Suprapubic skin (tissue), 4 donors: Measurements from ENCODE around the gene UBE2N. TPM values are rescaled to one million over a fixed set of nuclear protein-coding genes. Genes with fewer than 3 reads are reported as not detected.

ENCODE experiments used
- DNase-seq, 2 donors: peaks; one replicate each; pipeline ENCODE4 v3.0.0-alpha.2; 2019; ENCODE audit warnings: low spot score in 2 of 2
- H3K27ac ChIP-seq: fragments of 200-600 bp; sonication (generic); one replicate; pipeline ENCODE4 v1.5.1; 2019
- H3K27me3 ChIP-seq: fragments of 200-600 bp; sonication (generic); one replicate; pipeline ENCODE4 v1.5.1; 2019
- H3K36me3 ChIP-seq: fragments of 200-600 bp; sonication (generic); one replicate; pipeline ENCODE4 v1.5.1; 2019
- H3K4me1 ChIP-seq: fragments of 200-600 bp; sonication (generic); one replicate; pipeline ENCODE4 v1.5.1; 2019
- H3K4me3 ChIP-seq: fragments of 200-600 bp; sonication (generic); one replicate; pipeline ENCODE4 v1.5.1; 2019; ENCODE audit warnings: mild to moderate bottlenecking
- H3K9me3 ChIP-seq: fragments of 200-600 bp; sonication (generic); one replicate; pipeline ENCODE4 v1.5.1; 2019
- CTCF ChIP-seq, 2 donors: fragments of 200-600 bp in 1 of 2; fragments of 450-650 bp in 1 of 2; sonication (generic) in 1 of 2; IDR thresholded peaks; one replicate each; pipeline ENCODE4 v1.5.1; 2016 to 2019; ENCODE audit warnings: antibody characterized with exemption in 2 of 2, mild to moderate bottlenecking in 1 of 2, moderate library complexity in 1 of 2
- EP300 ChIP-seq: sonication (generic); formaldehyde crosslinking; IDR thresholded peaks from one replicate; pipeline ENCODE4 v1.6.1; 2017; ENCODE audit warnings: antibody characterized with exemption
- POLR2A ChIP-seq, 2 donors: fragments of 450-650 bp; IDR thresholded peaks; one replicate each; pipeline ENCODE4 v1.6.1; 2017; ENCODE audit warnings: antibody characterized with exemption in 2 of 2, mild to moderate bottlenecking in 2 of 2, moderate library complexity in 2 of 2
- POLR2AphosphoS5 ChIP-seq, 3 donors: sonication (generic); formaldehyde crosslinking; IDR thresholded peaks; one replicate each; pipeline ENCODE4 v1.6.1; 2017; ENCODE audit warnings: antibody characterized with exemption in 3 of 3
- WGBS: methylation state at CpG from one replicate; pipeline ENCODE4 v1.1.5; 2018; 5-methylcytosine and 5-hydroxymethylcytosine counted together
- total RNA-seq, 4 donors: library from RNA; depleted of rRNA; stranded (reverse); fragments of >200 nt; gene quantifications; one replicate each; pipeline ENCODE4 v1.1.0, GENCODE V29; 2016

Gene UBE2N
- total RNA-seq, 4 donors from 2014 or later = 23.1 to 71.3 (median 54.3) TPM

- DNase-seq = no peak
- WGBS = 84% methylated on average over 5 of the region's 5 CpGs
- H3K9me3 ChIP-seq = no peaks in the 10 kb centered on the region
Observed at GRCh38 chr12:93453633-93454032, 11.9 kb upstream of the UBE2N start.

GRCh38 chr12:93451423-93452158, 9.8 kb upstream of the UBE2N start:
- no peak for TF ChIP-seq CTCF (IDR thresholded peaks at IDR 0.05)
- H3K4me3 ChIP-seq = no peak overlapping the region
- no peaks in the 10 kb centered on the region for H3K27me3 ChIP-seq
- no peak for DNase-seq
- no peaks in the 10 kb centered on the region for H3K9me3 ChIP-seq
- no peaks in the 10 kb centered on the region for H3K36me3 ChIP-seq
- 64% methylated on average over 3 of the region's 3 CpGs for WGBS
- H3K27ac ChIP-seq = no peak overlapping the region
- no peaks in the 10 kb centered on the region for H3K4me1 ChIP-seq

More at GRCh38 chr12:93453633-93454032, 11.9 kb upstream of the UBE2N start:
- H3K27ac ChIP-seq = no peak overlapping the region
- TF ChIP-seq POLR2A (IDR thresholded peaks at IDR 0.05) (no peak), CTCF (IDR thresholded peaks at IDR 0.05) (no peak), EP300 (no peak)
- H3K36me3 ChIP-seq = no peaks in the 10 kb centered on the region
- no peaks in the 10 kb centered on the region for H3K4me1 ChIP-seq
- no peaks in the 10 kb centered on the region for H3K27me3 ChIP-seq
- no peak overlapping the region for H3K4me3 ChIP-seq

- no peak for DNase-seq
- Histone ChIP-seq H3K4me1 (no peaks in the 10 kb centered on the region), H3K4me3 (no peak overlapping the region), H3K36me3 (no peaks in the 10 kb centered on the region), H3K9me3 (no peaks in the 10 kb centered on the region), H3K27me3 (no peaks in the 10 kb centered on the region), H3K27ac (no peak overlapping the region)
- TF ChIP-seq POLR2AphosphoS5 (IDR thresholded peaks at IDR 0.05) = no peak
- no peak for TF ChIP-seq CTCF (IDR thresholded peaks at IDR 0.05)
- TF ChIP-seq POLR2A (IDR thresholded peaks at IDR 0.05) = no peak
- TF ChIP-seq EP300 = no peak
- 80% methylated on average over 1 of the region's 1 CpG for WGBS
Observed at GRCh38 chr12:93449277-93449676, 7.5 kb upstream of the UBE2N start.

GRCh38 chr12:93448796-93449195, 7.0 kb upstream of the UBE2N start:
- Histone ChIP-seq H3K9me3 (no peaks in the 10 kb centered on the region), H3K27me3 (no peaks in the 10 kb centered on the region), H3K4me1 (peaks cover 1% of the 10 kb centered on the region), H3K4me3 (no peak overlapping the region), H3K27ac (no peak overlapping the region), H3K36me3 (no peaks in the 10 kb centered on the region)
- 76% methylated on average over 5 of the region's 5 CpGs for WGBS
- DNase-seq = no peak
- TF ChIP-seq EP300 = no peak
- TF ChIP-seq POLR2A (IDR thresholded peaks at IDR 0.05) = no peak
- TF ChIP-seq CTCF (IDR thresholded peaks at IDR 0.05) = no peak
- TF ChIP-seq POLR2AphosphoS5 (IDR thresholded peaks at IDR 0.05) = no peak

GRCh38 chr12:93447555-93448290, 6.0 kb upstream of the UBE2N start:
- no peak for TF ChIP-seq POLR2A (IDR thresholded peaks at IDR 0.05)
- no peak for TF ChIP-seq EP300
- 77% methylated on average over 4 of the region's 4 CpGs for WGBS
- Histone ChIP-seq H3K27ac (no peak overlapping the region), H3K4me1 (peaks cover 10% of the 10 kb centered on the region), H3K9me3 (no peaks in the 10 kb centered on the region), H3K36me3 (no peaks in the 10 kb centered on the region), H3K4me3 (no peak overlapping the region), H3K27me3 (no peaks in the 10 kb centered on the region)
- DNase-seq = no peak
